HepG2 (cell line): ENCODE measurements around the gene NXPH1. TPM values are rescaled to one million over a fixed set of nuclear protein-coding genes. Genes with fewer than 3 reads are reported as not detected.

Experiments used
- ATAC-seq: fragments of 200-7000 bp; cut with Tn5 transposase; 3 replicates; pipeline ENCODE4 v1.9.1; 2020; ENCODE audit warnings: mild to moderate bottlenecking, moderate library complexity
- BruUV-seq: library from RNA; stranded (reverse); fragments of 400-500 nt; replicated peaks from 2 replicates; lab custom pipeline; 2021; lab: Mats Ljungman, UMichigan
- CTCF ChIA-PET: fragments of 300-600 bp; formaldehyde crosslinking; extraction: SDS; loops from one replicate; lab custom pipeline; 2021; ENCODE audit warnings: low total read pairs, inconsistent platforms, low intra/inter-chr PET ratio; lab: Yijun Ruan, JAX
- POLR2A ChIA-PET: fragments of 350-600 bp; sonication (Branson Sonifier 250); formaldehyde crosslinking; loops from one replicate; lab custom pipeline; 2020; ENCODE audit warnings: antibody characterized with exemption, inconsistent platforms; lab: Yijun Ruan, JAX
- DNase-seq: peaks from one replicate; pipeline ENCODE4 v3.0.0-alpha.2; 2015; ENCODE audit warnings: low spot score
- FAIRE-seq: peaks from 3 replicates; lab custom pipeline; 2011; peaks lifted over from hg19 to GRCh38; lab: Jason Lieb, UNC
- H2AFZ ChIP-seq: one replicate; pipeline ENCODE4 v1.6.1; 2011; ENCODE audit warnings: low read length, inconsistent platforms
- H3K27ac ChIP-seq: fragments of 300-600 bp; 3 replicates; pipeline ENCODE4 v1.8.0; 2011; ENCODE audit warnings: mixed run types, mild to moderate bottlenecking, mixed read lengths, low read length, inconsistent platforms; ENCODE audit not compliant: insufficient read depth; ENCODE audit errors: extremely low read length
- H3K27me3 ChIP-seq, 2 experiments: fragments of 200-600 bp in 1 of 2; 2 replicates in 1 of 2; 3 replicates in 1 of 2; pipeline versions ENCODE4 v1.6.0 to v1.8.0; 2011; ENCODE audit warnings: low read length in 2 of 2, mild to moderate bottlenecking in 2 of 2, moderate library complexity in 2 of 2, inconsistent platforms in 1 of 2; ENCODE audit not compliant: insufficient read depth in 2 of 2, control insufficient read depth in 1 of 2
- H3K36me3 ChIP-seq, 2 experiments: fragments of 200-600 bp in 1 of 2; replicated peaks in 1 of 2; 2 replicates in 1 of 2; 3 replicates in 1 of 2; pipeline versions ENCODE4 v1.5.1 to v1.8.0; 2011; ENCODE audit warnings: low read length in 2 of 2, inconsistent platforms in 1 of 2; ENCODE audit not compliant: insufficient read depth in 2 of 2, control insufficient read depth in 1 of 2
- H3K4me1 ChIP-seq: 2 replicates; pipeline ENCODE4 v1.5.1; 2012; ENCODE audit warnings: low read length, inconsistent platforms; ENCODE audit not compliant: insufficient read depth
- H3K4me2 ChIP-seq: 2 replicates; pipeline ENCODE4 v1.6.0; 2011; ENCODE audit warnings: low read depth, low read length, inconsistent platforms
- H3K4me3 ChIP-seq, 3 experiments: fragments of 200-600 bp in 1 of 3; sonication (generic), shearing (Covaris generic) in 1 of 3; replicated peaks in 1 of 3; 2 replicates each; pipeline ENCODE4 v1.5.1; 2011 to 2016; ENCODE audit warnings: low read length in 3 of 3, inconsistent platforms in 2 of 3, low read depth in 2 of 3, mild to moderate bottlenecking in 2 of 3, control low read depth in 1 of 3, mixed read lengths in 1 of 3; ENCODE audit not compliant: insufficient read depth in 1 of 3
- H3K79me2 ChIP-seq: one replicate; pipeline ENCODE4 v1.6.1; 2011; ENCODE audit warnings: low read length, inconsistent platforms; ENCODE audit not compliant: insufficient read depth
- H3K9ac ChIP-seq: 2 replicates; pipeline ENCODE4 v1.6.0; 2011; ENCODE audit warnings: mild to moderate bottlenecking, low read depth, low read length, inconsistent platforms; ENCODE audit not compliant: insufficient read depth
- H3K9me3 ChIP-seq: 2 replicates; pipeline ENCODE4 v1.5.1; 2012; ENCODE audit warnings: mild to moderate bottlenecking, low read length
- H4K20me1 ChIP-seq: 2 replicates; pipeline ENCODE4 v1.6.0; 2011; ENCODE audit warnings: inconsistent platforms, mild to moderate bottlenecking, low read length, moderate library complexity; ENCODE audit not compliant: insufficient read depth
- CHD2 ChIP-seq: IDR thresholded peaks from 2 replicates; pipeline ENCODE4 v1.6.1; 2011; ENCODE audit warnings: low read depth, low read length, improper control_type of control experiment
- DMAP1 ChIP-seq: IDR thresholded peaks from 2 replicates; pipeline ENCODE4 v1.6.1; 2016
- E2F5 ChIP-seq: sonication (generic); formaldehyde crosslinking; conservative IDR thresholded peaks from 2 replicates; pipeline ENCODE4 v1.4.0; 2020; ENCODE audit warnings: missing genetic modification reagents
- GFI1 ChIP-seq: sonication (generic); formaldehyde crosslinking; IDR thresholded peaks from 2 replicates; pipeline ENCODE4 v1.5.0; 2020; ENCODE audit warnings: missing genetic modification reagents, mild to moderate bottlenecking, borderline replicate concordance
- GTF3A ChIP-seq: sonication (generic); formaldehyde crosslinking; conservative IDR thresholded peaks from 2 replicates; pipeline ENCODE4 v1.4.0; 2020; ENCODE audit warnings: mild to moderate bottlenecking, missing genetic modification reagents
- HIC2 ChIP-seq: sonication (generic); formaldehyde crosslinking; IDR thresholded peaks from 2 replicates; pipeline ENCODE4 v1.9.0; 2022; ENCODE audit warnings: low read depth, missing genetic modification reagents
- KLF9 ChIP-seq: IDR thresholded peaks from 2 replicates; pipeline ENCODE4 v1.6.1; 2016; ENCODE audit warnings: low read depth
- NFKB2 ChIP-seq: sonication (generic); formaldehyde crosslinking; IDR thresholded peaks from 2 replicates; pipeline ENCODE4 v1.4.0; 2020; ENCODE audit warnings: missing genetic modification reagents, borderline replicate concordance
- PRMT3 ChIP-seq: sonication (generic); formaldehyde crosslinking; IDR thresholded peaks from 2 replicates; pipeline ENCODE4 v1.8.1; 2022; ENCODE audit warnings: low read depth, mild to moderate bottlenecking, moderate library complexity, missing genetic modification reagents, borderline replicate concordance
- RELA ChIP-seq: sonication (generic); formaldehyde crosslinking; IDR thresholded peaks from 2 replicates; pipeline ENCODE4 v1.4.0; 2020; ENCODE audit warnings: missing genetic modification reagents
- SKIL ChIP-seq: sonication (generic); formaldehyde crosslinking; IDR thresholded peaks from 2 replicates; pipeline ENCODE4 v1.8.0; 2022; ENCODE audit warnings: missing genetic modification reagents, mild to moderate bottlenecking, moderate library complexity, borderline replicate concordance
- TOE1 ChIP-seq: sonication (generic); formaldehyde crosslinking; IDR thresholded peaks from 2 replicates; pipeline ENCODE4 v1.4.0; 2020; ENCODE audit warnings: mild to moderate bottlenecking, missing genetic modification reagents
- ZBTB34 ChIP-seq: sonication (generic); formaldehyde crosslinking; IDR thresholded peaks from 2 replicates; pipeline ENCODE4 v1.8.0; 2022; ENCODE audit warnings: mild to moderate bottlenecking, missing genetic modification reagents
- ZFP62 ChIP-seq: sonication (generic); formaldehyde crosslinking; IDR thresholded peaks from 2 replicates; pipeline ENCODE4 v1.4.0; 2020; ENCODE audit warnings: missing genetic modification reagents
- ZNF20 ChIP-seq: sonication (generic); formaldehyde crosslinking; IDR thresholded peaks from 2 replicates; pipeline ENCODE4 v1.4.0; 2020; ENCODE audit warnings: mild to moderate bottlenecking, moderate library complexity, missing genetic modification reagents
- ZNF235 ChIP-seq: sonication (generic); formaldehyde crosslinking; IDR thresholded peaks from 2 replicates; pipeline ENCODE4 v1.8.1; 2023; ENCODE audit warnings: mild to moderate bottlenecking, missing genetic modification reagents, borderline replicate concordance
- ZNF24 ChIP-seq: fragments of 450-650 bp; IDR thresholded peaks from 2 replicates; pipeline ENCODE4 v1.6.1; 2017; ENCODE audit warnings: antibody characterized with exemption, mild to moderate bottlenecking
- ZNF564 ChIP-seq: sonication (generic); formaldehyde crosslinking; IDR thresholded peaks from 2 replicates; pipeline ENCODE4 v1.8.1; 2023; ENCODE audit warnings: mild to moderate bottlenecking, missing genetic modification reagents
- ZNF713 ChIP-seq: sonication (generic); formaldehyde crosslinking; IDR thresholded peaks from 2 replicates; pipeline ENCODE4 v1.4.0; 2020; ENCODE audit warnings: mild to moderate bottlenecking, missing genetic modification reagents
- ZNF749 ChIP-seq: sonication (generic); formaldehyde crosslinking; IDR thresholded peaks from 2 replicates; pipeline ENCODE4 v1.8.0; 2022; ENCODE audit warnings: mild to moderate bottlenecking, missing genetic modification reagents, moderate library complexity, borderline replicate concordance
- WGBS: methylation state at CpG from one replicate; pipeline ENCODE4 v1.1.6; 2017; ENCODE audit warnings: low lambda C conversion rate; 5-methylcytosine and 5-hydroxymethylcytosine counted together
- in situ Hi-C: cut with HindIII; loops from 2 replicates; pipeline ENCODE4 v1.10.0; 2017; ENCODE audit warnings: low pct_unique_long_range_greater_than_20kb; ENCODE audit not compliant: extremely low pct_ligation_motif_present
- intact Hi-C: fragments of 100-400 bp; cut with micrococcal nuclease; formaldehyde crosslinking; loops from one replicate; pipeline ENCODE4 v1.10.0; 2022; ENCODE audit not compliant: unreplicated experiment
- polyA plus RNA-seq, 8 experiments: library from polyadenylated mRNA; depleted of rRNA in 3 of 8; stranded (reverse) in 7 of 8; unstranded in 1 of 8; fragments of >200 nt; fragmentation: Illumina TruSeq in 4 of 8; extraction: Trizol in 4 of 8; gene quantifications; 2 replicates each; pipeline versions ENCODE4 v1.2.1 to v1.2.3, GENCODE V29; 2011 to 2016; ENCODE audit warnings: low read depth in 4 of 8, missing spikeins in 1 of 8, mixed read lengths in 1 of 8; ENCODE audit not compliant: insufficient read depth in 1 of 8
- total RNA-seq, 5 experiments: library from RNA; depleted of rRNA; stranded (reverse); fragments of >200 nt; fragmentation: Illumina TruSeq; extraction: Trizol; gene quantifications; 2 replicates each; pipeline ENCODE4 v1.2.3, GENCODE V29; 2016; ENCODE audit warnings: low read depth in 1 of 5

NXPH1 gene
- total and polyA plus RNA-seq, 2 of the 13 experiments (the other 11 are each of a cell fraction or from before 2014, with no cell fraction given) = not detected

GRCh38 chr7:8480527-8480926 lies 47.1 kb downstream of the NXPH1 start:
- H3K4me3 ChIP-seq = no peak overlapping the region
- no peak overlapping the region for H3K4me2 ChIP-seq
- H3K27ac ChIP-seq = no peak overlapping the region
- ChIA-PET POLR2A (no interaction called here), CTCF (no interaction called here)
- H3K27me3 ChIP-seq = no peaks in the 10 kb centered on the region
- peaks cover 22% of the 10 kb centered on the region for H3K9me3 ChIP-seq
- WGBS = 0% methylated on average over 3 of the region's 3 CpGs
- no peak overlapping the region for H3K9ac ChIP-seq
- H3K79me2 ChIP-seq = no peaks in the 10 kb centered on the region
- in situ Hi-C loops (no loop called here), intact Hi-C loops (no loop called here)
- H3K36me3 ChIP-seq = no peaks in the 10 kb centered on the region
- no peak overlapping the region for H2AFZ ChIP-seq
- ATAC-seq (no peak), FAIRE-seq (no peak), DNase-seq (no peak)
- TF ChIP-seq ZNF235 (CRISPR knock-in tag) (no peak), ZNF20 (CRISPR knock-in tag) (no peak), GTF3A (no peak), ZNF713 (CRISPR knock-in tag) (no peak), HIC2 (no peak), NFKB2 (CRISPR knock-in tag) (no peak), ZFP62 (CRISPR knock-in tag) (no peak), E2F5 (CRISPR knock-in tag) (no peak), RELA (CRISPR knock-in tag) (no peak), ZNF749 (CRISPR knock-in tag) (no peak), TOE1 (CRISPR knock-in tag) (no peak), CHD2 (no peak), KLF9 (CRISPR knock-in tag) (no peak), PRMT3 (CRISPR knock-in tag) (no peak), SKIL (CRISPR knock-in tag) (no peak), DMAP1 (CRISPR knock-in tag) (no peak), GFI1 (CRISPR knock-in tag) (no peak), ZNF564 (CRISPR knock-in tag) (no peak), ZBTB34 (no peak), ZNF24 (no peak)
- no peaks in the 10 kb centered on the region for H4K20me1 ChIP-seq
- H3K4me1 ChIP-seq = no peaks in the 10 kb centered on the region
- BruUV-seq = no TSS peak
